ENCODE results near the gene ACBD6.

Gene ACBD6

DNA sequence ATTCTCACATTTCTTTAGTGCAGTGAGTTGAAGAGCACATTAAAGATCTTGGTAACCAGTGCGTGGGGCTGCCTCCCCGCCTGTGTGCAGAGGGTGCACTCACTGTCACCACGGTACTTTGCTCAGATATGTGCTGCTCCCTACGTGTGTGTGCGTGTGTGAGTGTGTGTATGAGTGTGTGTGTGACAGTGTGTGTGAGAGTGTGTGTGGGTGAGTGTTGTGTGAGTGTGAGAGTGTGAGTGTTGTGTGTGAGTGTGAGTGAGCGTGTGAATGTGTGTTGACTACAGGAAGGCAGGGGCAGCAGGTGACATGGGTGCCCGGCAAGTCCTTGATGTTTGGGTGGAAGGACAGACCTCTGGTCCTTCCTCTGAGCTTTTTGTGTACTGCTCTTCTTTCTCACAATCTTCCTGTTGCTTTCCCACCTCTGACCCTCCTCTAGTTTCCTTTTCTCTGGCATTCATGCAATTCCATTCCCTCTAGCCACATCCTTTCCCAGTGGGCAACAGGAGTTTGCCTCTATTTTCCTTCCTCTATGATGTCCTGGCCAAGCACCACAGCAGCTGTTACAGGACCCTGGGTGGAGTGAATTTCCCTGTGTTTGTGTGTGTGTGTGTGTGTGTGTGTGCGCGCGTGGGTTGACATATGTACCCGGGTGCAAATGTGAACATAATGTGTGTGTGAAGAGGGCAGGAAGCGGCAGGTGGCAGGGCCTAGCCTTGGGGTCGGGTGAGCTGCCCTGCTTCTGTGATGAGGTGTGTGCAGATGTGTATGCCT lies 252.5 kb downstream of the ACBD6 start:
- no peak overlapping the region for H3K27ac ChIP-seq

DNA sequence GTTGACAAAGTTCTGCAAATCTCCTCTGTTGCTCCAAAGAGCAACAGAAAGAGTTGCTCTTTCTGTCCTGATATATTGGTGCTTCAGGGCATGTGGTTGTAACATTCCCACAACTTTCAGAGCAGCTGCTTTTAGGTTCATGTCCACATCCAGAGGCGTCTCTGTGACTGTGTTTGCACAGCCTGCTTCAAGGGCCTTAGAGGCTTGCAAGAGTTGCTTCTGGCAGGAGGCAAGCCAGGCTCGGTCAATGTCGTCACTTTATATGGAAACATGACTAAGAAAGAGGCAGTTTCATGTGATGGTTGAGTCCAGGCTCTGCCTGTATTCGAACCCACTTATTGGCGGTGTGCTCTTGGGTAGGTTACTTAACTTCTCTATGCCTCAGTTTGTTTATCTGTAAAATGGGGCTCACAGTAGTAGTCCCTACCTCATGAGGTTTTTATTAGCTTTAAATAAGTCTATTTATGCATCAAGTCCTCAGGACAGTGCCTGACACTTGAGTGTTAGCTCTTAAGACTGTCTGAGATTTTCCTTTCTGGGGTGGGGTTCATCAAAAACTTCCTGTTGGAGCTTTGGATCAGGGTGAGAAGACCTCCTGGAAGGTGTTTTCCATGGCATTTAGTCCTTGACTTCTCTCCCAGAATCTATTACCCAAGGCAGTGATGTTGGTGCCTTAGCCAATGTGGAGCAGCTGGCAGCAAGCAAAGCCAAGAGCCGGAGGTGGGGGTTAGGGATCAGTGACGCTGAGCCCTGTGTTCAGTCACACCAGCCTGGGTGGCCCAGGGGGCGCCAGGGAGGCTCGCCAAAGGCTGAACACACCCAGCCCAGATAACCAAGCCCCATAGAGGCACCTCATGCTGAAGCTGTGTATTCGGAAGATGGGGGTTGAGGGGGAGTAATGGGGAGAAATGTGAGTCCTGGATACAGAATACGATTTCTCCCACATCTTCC lies 253.4 kb downstream of the ACBD6 start:
- no peak for DNase-seq (ENCODE audit: low read depth, low spot score)
- no peak overlapping the region for H3K27ac ChIP-seq

More for the DNA sequence above, 252.5 kb downstream of the ACBD6 start:
- DNase-seq (ENCODE audit: low read depth, low spot score): no peak

DNA sequence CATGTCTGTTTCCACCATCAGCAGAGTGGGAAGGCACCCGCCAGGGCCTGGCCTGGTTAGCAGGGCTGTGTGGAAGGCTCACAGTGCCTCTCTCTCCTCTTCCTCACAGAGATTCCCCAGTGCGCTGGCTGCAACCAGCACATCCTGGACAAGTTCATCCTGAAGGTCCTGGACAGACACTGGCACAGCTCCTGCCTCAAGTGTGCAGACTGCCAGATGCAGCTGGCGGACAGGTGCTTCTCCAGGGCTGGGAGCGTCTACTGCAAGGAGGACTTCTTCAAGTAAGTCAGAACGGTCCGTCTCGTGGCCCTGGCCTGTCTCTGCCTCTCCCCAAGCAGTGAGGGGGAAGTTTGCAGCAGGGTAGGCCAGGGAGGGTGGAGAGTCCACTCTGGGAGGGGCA lies 254.2 kb downstream of the ACBD6 start:
- H3K27ac ChIP-seq: no peak overlapping the region
- no peak for DNase-seq (ENCODE audit: low read depth, low spot score)

DNA sequence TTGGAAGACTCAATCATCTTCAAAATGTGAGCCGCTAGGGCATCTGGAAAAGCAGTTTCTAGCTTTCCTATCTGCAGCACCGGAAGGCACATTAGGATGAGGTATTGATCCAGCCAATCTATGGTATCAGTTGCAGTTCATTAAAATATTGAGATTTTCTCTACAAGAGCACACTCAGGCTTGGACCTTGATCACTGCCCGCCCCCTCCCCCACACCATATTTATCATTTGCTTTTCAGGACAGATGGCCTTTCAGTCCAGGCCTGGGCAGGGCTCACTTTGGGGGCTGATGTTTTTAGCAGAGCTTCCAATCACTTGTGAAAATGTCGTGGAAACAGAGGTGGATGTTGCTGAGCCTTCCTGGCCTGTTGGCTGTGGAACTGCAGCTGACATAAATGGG lies 254.8 kb downstream of the ACBD6 start:
- no peak for DNase-seq (ENCODE audit: low read depth, low spot score)
- H3K27ac ChIP-seq: no peak overlapping the region

DNA sequence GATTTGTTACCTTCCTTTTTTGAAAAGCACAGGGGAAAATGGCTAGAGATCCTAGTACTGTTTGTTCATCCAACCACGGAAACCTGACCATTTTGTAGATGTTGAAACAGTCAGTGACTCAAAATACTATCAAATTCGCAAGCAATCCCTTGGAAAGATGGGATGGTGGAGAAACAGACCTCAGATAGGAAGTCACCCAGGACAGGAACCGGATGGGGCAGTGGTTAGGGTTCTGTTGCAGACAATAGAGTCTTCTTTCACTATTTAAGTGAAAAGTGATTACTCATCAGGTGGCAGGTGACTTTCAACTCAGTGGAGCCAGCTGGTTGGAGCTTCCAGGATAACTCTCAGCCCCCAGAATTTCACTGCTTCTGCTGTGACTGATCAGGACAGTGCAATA lies 255.3 kb downstream of the ACBD6 start:
- DNase-seq (ENCODE audit: low read depth, low spot score): peak; percentile 12
- no peak overlapping the region for H3K27ac ChIP-seq

DNA sequence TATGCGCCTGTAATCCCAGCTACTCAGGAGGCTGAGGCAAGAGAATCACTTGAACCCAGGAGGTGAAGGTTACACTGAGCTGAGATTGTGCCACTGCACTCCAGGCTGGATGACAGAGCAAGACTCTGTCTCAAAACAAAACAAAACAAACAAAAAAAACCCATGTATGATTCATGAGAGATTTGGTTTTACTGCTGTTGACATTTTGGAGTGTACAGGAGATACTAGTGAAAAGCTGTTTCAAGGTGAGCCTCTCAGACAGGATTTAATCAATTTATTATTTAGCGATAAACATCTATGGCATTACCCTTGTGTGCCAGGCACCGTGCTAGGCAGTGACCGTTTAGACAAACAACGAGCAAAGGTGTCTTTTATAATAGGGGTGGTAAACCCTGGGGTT lies 255.8 kb downstream of the ACBD6 start:
- no peak overlapping the region for H3K27ac ChIP-seq
- DNase-seq (ENCODE audit: low read depth, low spot score): no peak

DNA sequence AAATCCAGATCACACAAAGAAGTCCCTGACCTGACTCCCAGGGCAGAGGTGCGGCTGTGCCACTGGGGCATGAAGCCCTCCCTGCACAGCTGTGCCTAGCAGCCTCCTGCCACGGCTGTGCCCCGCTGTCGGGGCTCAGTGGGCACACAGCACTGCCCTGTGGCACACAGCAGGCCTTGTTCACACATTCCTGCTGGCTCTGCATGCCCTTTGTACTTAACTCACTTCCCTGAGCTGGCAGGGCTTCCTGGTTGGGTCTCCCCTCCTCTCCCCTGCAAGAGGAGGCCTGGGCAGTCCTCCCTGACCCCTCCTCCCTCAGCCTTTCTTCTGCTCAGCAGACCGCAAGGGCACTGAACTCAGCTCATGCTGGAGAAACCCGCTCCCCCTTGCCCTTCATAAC lies 257.5 kb downstream of the ACBD6 start:
- H3K27ac ChIP-seq: no peak overlapping the region
- no peak for DNase-seq (ENCODE audit: low read depth, low spot score)

DNA sequence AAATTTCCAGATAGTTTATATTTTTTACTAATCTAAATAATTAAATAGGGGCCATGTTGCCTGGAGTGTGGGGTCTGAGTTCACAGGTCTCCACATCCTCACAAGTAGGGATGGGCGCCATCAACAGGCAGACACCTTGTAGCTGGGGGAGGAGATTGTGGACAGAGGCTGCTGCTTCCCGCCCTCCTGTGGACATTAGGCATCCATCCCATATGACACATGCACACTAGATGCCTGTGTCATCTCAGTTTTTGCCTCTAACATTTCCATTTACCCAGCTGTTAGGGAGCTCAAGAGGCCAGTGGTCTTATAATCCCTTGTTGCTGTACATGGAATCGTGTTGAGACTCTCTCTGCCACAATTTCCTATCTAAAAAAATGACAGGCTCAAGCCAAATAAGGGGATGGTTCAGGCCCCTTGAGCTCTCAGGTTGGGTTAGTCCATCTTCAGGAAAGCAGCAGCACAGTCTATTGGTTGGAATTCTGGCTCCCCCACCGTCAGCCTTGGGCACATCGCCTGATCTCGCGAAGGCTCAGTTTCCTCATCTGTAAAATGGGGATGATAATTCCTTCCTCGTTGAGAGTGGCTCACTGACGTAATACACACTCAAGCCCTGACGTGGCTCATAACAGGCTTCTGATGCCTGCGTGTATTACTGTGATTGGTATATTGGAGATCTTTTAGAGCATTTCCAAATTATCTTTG lies 258.7 kb downstream of the ACBD6 start:
- no peak overlapping the region for H3K27ac ChIP-seq
- DNase-seq (ENCODE audit: low read depth, low spot score): no peak

DNA sequence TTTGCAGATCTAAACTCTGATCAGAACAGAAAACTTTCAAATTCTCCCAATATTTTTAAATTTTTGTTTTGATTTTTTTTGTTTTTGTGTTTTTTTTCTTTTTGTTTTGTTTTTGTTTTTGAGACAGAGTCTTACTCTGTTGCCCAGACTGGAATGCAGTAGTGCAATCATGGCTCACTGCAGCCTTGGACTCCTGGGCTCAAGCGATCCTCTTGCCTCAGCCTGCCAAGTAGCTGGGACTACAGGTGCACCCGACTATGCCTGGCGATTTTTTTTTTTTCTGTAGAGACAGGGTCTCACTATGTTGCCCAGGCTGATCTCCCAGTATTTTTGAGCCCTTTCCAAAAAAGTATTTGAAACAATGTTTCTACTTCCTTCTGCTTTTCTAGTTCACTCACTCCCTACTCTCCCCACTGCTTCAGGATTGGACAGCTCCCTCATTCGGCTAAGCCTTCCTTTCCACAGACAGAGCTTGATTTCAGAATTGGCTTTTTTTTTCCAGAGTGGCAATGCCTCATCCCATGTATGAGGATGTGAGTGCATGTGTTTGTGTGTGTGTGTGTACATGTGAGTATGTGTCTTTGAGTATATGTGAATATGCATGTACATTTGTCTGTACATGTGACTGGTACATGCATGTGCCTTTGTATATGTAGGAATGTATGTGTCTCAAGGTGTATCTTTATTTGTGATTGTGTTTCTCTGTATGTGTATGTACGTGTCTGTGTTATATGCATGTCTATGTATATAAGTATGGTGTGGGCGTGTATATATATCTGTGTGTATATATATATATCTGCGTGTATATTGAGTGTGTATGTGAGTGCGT lies 260.4 kb downstream of the ACBD6 start:
- H3K27ac ChIP-seq: no peak overlapping the region
- no peak for DNase-seq (ENCODE audit: low read depth, low spot score)

DNA sequence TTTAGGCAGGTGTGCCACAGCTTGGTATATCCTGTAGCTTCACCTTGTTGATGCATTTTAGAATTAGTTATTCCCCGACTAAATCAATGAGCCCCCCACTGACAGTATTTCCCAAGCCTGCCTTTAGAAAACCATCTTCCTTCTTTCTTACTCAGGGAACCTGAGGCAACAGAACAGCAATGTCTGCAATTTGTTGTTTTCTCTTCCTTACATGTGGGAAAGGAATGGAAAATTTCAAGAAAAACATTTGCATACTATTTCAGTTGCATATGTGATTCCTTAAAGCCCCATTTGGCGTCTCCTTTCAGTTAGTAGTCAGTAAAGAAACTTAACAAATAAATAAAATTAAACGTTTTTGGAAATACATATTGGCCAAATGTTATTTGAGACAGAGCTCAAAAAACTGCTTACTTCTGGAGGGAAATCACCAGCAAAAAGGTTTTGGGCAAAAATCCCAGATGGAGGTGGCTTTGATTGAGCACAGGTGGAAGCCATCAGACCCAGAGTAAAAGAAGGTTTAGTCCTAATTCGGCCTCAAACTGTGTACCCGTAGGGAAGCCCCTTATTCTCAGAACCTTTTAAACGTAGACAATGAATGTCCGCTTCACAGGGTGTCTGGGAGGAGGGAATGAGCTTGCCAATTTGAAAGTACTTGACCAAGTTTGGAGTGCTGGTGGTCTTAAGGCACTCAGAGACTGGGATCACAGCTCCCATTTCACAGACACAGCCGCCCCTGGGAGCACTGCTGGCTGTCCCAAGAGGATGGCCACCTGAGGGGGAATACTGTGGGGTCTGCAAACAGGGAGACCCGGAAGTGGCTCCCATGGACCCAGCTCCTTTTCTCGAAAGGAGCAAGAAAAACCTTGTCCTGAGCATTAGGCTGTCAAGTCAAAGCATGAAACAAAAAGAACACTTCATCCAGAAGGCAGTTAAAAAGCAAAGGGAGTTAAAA lies 263.0 kb downstream of the ACBD6 start:
- no peak overlapping the region for H3K27ac ChIP-seq
- DNase-seq (ENCODE audit: low read depth, low spot score): no peak

DNA sequence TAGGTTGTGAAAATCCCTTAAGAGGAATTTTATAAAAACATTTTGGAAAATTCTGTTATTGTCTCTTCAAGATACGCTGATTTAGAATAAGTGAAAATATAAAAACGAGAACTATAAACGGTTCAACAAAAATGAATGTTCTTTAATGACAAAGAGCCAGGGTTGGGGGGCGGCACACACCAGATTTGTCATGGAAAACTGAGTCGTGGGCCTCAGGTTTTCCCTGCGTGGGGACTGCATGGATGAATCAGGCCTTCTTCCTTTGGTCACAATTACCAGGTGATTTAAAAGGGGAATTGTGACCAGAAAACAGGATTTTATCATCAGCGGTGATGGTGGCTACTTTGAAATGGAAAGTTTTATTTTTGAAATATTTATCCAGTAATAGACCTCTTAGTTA lies 263.7 kb downstream of the ACBD6 start:
- no peak for DNase-seq (ENCODE audit: low read depth, low spot score)
- no peak overlapping the region for H3K27ac ChIP-seq
